GM12864 (cell line): ENCODE data around the gene TGDS.

Experiments used
- DNase-seq: peaks from one replicate; pipeline ENCODE4 v3.0.0-alpha.2; 2011; ENCODE audit warnings: low read depth
- H3K4me3 ChIP-seq: 2 replicates; pipeline ENCODE4 v1.5.1; 2011; ENCODE audit warnings: mild to moderate bottlenecking, low read depth, low read length, control low read depth
- CTCF ChIP-seq: IDR thresholded peaks from 2 replicates; pipeline ENCODE4 v1.5.1; 2011; ENCODE audit warnings: low read depth, mild to moderate bottlenecking, moderate library complexity, low read length, control low read depth, inconsistent platforms; ENCODE audit errors: missing control alignments

The TGDS gene

DNA sequence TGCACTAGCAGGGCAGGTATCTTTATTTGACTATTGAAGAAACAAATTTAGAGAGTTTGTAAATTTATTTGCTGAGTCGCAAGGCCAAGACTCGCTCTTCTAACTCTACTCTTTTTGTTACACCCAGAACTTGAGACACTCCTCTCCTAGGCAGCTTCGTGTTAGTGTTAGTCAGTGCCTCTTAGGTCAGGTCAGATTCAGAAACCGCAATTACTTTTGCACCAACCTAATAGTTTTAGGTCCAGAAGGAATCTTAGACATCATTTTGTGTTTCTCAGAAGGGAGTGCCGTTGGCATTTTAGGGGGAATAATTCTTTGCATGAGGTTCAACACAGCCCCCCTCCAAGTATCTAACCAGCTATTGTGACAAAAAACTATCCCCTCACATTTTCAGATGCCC is 14.5 kb upstream of the TGDS start:
- no peak for TF ChIP-seq CTCF
- no peak for DNase-seq
- no peak overlapping the region for H3K4me3 ChIP-seq

- DNase-seq, result no peak
- TF ChIP-seq CTCF, result no peak
- no peak overlapping the region for H3K4me3 ChIP-seq
Measured at GRCh38 chr13:94609196-94609595, 13.2 kb upstream of the TGDS start.

- no peak overlapping the region for H3K4me3 ChIP-seq
- DNase-seq, result no peak
- TF ChIP-seq CTCF, result no peak
Measured at GRCh38 chr13:94608586-94608985, 12.6 kb upstream of the TGDS start.

GRCh38 chr13:94607939-94608338 is 12.0 kb upstream of the TGDS start:
- H3K4me3 ChIP-seq, result no peak overlapping the region
- no peak for TF ChIP-seq CTCF
- DNase-seq, result no peak

- no peak for TF ChIP-seq CTCF
- no peak overlapping the region for H3K4me3 ChIP-seq
- no peak for DNase-seq
Measured at GRCh38 chr13:94607056-94607455, 11.1 kb upstream of the TGDS start.

DNA sequence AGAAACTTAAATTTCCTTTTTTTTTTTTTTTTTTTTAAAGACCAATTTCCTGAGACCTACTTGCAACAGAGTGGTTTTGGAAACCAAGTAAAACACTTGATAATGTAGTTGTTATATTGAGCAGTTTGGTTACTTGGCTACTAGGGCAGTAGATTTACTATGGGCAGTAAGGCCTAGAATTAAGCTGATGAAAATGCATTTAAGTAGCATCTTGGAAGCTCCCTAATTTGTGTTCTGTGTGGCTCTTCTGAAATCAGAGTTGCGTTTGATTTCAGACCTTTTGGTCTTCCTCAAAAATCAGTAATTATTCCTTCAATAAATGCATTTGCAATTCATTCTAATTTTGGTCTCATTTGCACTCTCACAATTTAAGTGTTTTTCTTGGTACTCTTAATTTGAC is 6.5 kb upstream of the TGDS start:
- H3K4me3 ChIP-seq, result peak overlapping the region; percentile 67
- DNase-seq, result no peak
- TF ChIP-seq CTCF, result no peak
